ENCODE data around the gene TLX1.

TLX1 gene

DNA sequence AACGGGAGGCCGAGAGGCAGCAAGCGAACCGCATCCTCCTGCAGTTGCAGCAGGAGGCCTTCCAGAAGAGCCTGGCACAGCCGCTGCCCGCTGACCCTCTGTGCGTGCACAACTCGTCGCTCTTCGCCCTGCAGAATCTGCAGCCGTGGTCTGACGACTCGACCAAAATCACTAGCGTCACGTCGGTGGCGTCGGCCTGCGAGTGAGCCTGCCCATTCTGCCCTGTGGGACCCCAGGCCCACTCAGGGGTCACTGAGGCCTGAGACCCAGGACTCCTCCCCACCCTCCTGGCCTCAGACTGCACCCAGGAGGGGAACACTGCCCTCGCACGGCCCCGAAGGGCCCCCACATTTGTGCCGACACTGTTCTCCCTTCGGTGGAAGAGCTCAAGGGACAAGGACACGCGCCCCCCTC lies 5.6 kb downstream of the TLX1 start:
- no peaks in the 10 kb centered on the region for H3K9me3 ChIP-seq (ENCODE audit: control insufficient read depth, insufficient read depth, low read depth, low read length)
- peaks cover 10% of the 10 kb centered on the region for H3K4me1 ChIP-seq (ENCODE audit: control insufficient read depth, insufficient read depth, low read length)
- no peak overlapping the region for H3K4me3 ChIP-seq (ENCODE audit: low read depth, low read length)
- ChIA-PET CTCF (interaction anchor here (0.8 to 19.6 kb wide), 2 partner anchors 15 to 41 kb away, joined by 4 to 506 read pairs; no protein-coding TSS in a partner anchor), POLR2A (no interaction called here)
- H3K36me3 ChIP-seq (ENCODE audit: control insufficient read depth in 2 of 2, insufficient read depth in 1 of 2, low read length in 2 of 2), result no peaks in the 10 kb centered on the region
- no peak overlapping the region for H3K27ac ChIP-seq (ENCODE audit: extremely low read depth, low read depth, low read length)
- TF ChIP-seq ZSCAN16 (tag by site-specific recombination; IDR thresholded peaks at IDR 0.05) (no peak), ZNF510 (tag by site-specific recombination; IDR thresholded peaks at IDR 0.05; ENCODE audit: insufficient replicate concordance) (no peak), ZNF473 (tag by site-specific recombination; IDR thresholded peaks at IDR 0.05) (no peak), ZNF560 (tag by site-specific recombination; IDR thresholded peaks at IDR 0.05; ENCODE audit: borderline replicate concordance) (no peak), OVOL3 (tag by site-specific recombination; IDR thresholded peaks at IDR 0.05) (no peak)
- TF ChIP-seq, protein P1, sequence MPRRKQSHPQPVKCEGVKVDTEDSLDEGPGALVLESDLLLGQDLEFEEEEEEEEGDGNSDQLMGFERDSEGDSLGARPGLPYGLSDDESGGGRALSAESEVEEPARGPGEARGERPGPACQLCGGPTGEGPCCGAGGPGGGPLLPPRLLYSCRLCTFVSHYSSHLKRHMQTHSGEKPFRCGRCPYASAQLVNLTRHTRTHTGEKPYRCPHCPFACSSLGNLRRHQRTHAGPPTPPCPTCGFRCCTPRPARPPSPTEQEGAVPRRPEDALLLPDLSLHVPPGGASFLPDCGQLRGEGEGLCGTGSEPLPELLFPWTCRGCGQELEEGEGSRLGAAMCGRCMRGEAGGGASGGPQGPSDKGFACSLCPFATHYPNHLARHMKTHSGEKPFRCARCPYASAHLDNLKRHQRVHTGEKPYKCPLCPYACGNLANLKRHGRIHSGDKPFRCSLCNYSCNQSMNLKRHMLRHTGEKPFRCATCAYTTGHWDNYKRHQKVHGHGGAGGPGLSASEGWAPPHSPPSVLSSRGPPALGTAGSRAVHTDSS (tag by site-specific recombination; IDR thresholded peaks at IDR 0.05), result no peak

DNA sequence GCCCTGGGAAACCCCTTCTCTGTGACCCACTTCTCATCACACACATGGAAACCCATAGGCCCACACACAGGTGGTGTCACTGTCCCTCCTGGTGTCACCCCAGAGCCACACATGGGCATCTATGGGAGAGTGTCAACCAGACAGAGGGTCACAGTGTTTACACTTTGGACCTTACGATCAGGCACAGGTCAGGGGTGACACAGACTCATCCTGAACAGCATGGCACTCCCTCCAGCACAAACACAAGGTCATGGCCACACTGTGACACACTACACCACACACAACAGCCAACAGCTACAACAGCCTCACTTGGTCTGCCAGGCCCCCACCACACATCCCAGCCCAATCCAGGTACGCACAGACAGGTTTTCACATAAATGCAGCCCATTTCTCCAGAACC lies 6.2 kb downstream of the TLX1 start:
- ChIA-PET POLR2A (no interaction called here), CTCF (interaction anchor here (0.7 to 19.6 kb wide), 3 partner anchors 14 to 86 kb away, joined by 4 to 506 read pairs (median 7); no protein-coding TSS in a partner anchor)
- H3K27ac ChIP-seq (ENCODE audit: extremely low read depth, low read depth, low read length), result no peak overlapping the region
- H3K36me3 ChIP-seq (ENCODE audit: control insufficient read depth in 2 of 2, insufficient read depth in 1 of 2, low read length in 2 of 2), result no peaks in the 10 kb centered on the region
- H3K9me3 ChIP-seq (ENCODE audit: control insufficient read depth, insufficient read depth, low read depth, low read length), result no peaks in the 10 kb centered on the region
- H3K4me3 ChIP-seq (ENCODE audit: low read depth, low read length), result no peak overlapping the region
- TF ChIP-seq, protein P2, sequence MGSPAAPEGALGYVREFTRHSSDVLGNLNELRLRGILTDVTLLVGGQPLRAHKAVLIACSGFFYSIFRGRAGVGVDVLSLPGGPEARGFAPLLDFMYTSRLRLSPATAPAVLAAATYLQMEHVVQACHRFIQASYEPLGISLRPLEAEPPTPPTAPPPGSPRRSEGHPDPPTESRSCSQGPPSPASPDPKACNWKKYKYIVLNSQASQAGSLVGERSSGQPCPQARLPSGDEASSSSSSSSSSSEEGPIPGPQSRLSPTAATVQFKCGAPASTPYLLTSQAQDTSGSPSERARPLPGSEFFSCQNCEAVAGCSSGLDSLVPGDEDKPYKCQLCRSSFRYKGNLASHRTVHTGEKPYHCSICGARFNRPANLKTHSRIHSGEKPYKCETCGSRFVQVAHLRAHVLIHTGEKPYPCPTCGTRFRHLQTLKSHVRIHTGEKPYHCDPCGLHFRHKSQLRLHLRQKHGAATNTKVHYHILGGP (tag by site-specific recombination; IDR thresholded peaks at IDR 0.05), result no peak
- TF ChIP-seq, protein P3, sequence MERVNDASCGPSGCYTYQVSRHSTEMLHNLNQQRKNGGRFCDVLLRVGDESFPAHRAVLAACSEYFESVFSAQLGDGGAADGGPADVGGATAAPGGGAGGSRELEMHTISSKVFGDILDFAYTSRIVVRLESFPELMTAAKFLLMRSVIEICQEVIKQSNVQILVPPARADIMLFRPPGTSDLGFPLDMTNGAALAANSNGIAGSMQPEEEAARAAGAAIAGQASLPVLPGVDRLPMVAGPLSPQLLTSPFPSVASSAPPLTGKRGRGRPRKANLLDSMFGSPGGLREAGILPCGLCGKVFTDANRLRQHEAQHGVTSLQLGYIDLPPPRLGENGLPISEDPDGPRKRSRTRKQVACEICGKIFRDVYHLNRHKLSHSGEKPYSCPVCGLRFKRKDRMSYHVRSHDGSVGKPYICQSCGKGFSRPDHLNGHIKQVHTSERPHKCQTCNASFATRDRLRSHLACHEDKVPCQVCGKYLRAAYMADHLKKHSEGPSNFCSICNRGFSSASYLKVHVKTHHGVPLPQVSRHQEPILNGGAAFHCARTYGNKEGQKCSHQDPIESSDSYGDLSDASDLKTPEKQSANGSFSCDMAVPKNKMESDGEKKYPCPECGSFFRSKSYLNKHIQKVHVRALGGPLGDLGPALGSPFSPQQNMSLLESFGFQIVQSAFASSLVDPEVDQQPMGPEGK (tag by site-specific recombination; IDR thresholded peaks at IDR 0.05), result 0 out of 2 replicates have a peak, but pooled peaks have one; percentile 23
- H3K4me1 ChIP-seq (ENCODE audit: control insufficient read depth, insufficient read depth, low read length), result peaks cover 6% of the 10 kb centered on the region

DNA sequence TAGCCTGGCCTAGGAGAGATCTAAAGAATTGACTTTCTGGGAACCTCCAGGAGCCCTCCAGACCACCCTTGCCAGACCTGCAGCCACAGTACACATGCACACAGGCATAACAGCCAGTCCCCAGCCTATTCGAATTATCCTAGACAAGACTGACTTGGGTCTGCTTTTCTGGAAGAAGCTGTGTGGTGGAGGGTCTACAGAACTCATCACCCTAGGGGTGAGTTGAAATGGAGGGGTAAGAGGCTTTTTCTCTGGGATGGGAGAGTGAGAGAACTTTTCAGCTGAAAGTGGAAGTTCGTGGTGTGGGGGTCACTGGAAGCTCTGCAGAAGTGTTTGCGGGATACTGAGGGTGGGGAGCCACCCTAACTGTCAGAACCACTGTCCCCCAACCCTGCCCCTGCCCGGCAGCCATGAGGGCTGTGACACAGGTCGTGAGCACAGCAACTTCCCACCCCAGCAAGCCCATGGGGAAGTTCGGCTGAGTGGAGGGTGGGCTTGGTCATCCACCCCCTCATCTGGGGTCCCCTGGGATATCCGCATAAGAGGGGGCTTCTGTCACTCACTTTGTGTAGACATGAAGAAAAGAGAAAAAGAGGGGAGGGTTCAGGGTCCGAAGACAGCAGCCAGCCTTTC lies 7.8 kb downstream of the TLX1 start:
- TF ChIP-seq, protein P4, sequence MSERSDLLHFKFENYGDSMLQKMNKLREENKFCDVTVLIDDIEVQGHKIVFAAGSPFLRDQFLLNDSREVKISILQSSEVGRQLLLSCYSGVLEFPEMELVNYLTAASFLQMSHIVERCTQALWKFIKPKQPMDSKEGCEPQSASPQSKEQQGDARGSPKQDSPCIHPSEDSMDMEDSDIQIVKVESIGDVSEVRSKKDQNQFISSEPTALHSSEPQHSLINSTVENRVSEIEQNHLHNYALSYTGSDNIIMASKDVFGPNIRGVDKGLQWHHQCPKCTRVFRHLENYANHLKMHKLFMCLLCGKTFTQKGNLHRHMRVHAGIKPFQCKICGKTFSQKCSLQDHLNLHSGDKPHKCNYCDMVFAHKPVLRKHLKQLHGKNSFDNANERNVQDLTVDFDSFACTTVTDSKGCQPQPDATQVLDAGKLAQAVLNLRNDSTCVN (tag by site-specific recombination; optimal IDR thresholded peaks at IDR 0.05), result no peak
- TF ChIP-seq PRDM1 (tag by site-specific recombination; IDR thresholded peaks at IDR 0.05), result peak; percentile 28; the same call in 1 of the 2 replicates
- POLR2A ChIA-PET, result interaction anchor here (1.2 to 1.3 kb wide), 2 partner anchors 43 to 91 kb away, joined by 3 to 4 read pairs; no protein-coding TSS in a partner anchor
- Histone ChIP-seq H3K9me3 (ENCODE audit: control insufficient read depth, insufficient read depth, low read depth, low read length) (no peaks in the 10 kb centered on the region), H3K27ac (ENCODE audit: extremely low read depth, low read depth, low read length) (no peak overlapping the region), H3K4me3 (ENCODE audit: low read depth, low read length) (no peak overlapping the region), H3K36me3 (ENCODE audit: control insufficient read depth in 2 of 2, insufficient read depth in 1 of 2, low read length in 2 of 2) (no peaks in the 10 kb centered on the region), H3K4me1 (ENCODE audit: control insufficient read depth, insufficient read depth, low read length) (no peaks in the 10 kb centered on the region)
- CTCF ChIA-PET, result interaction anchor here (0.8 to 19.6 kb wide), 5 partner anchors 11 to 98 kb away, joined by 3 to 506 read pairs (median 5); no protein-coding TSS in a partner anchor
